CD4-positive, alpha-beta T cell treated with Interleukin-15 for 1 hour (primary cell): ENCODE measurements around the gene RGMA.

Experiments used
- DNase-seq: peaks from one replicate; pipeline ENCODE4 v3.0.0-alpha.2; 2020

RGMA gene, protein sequence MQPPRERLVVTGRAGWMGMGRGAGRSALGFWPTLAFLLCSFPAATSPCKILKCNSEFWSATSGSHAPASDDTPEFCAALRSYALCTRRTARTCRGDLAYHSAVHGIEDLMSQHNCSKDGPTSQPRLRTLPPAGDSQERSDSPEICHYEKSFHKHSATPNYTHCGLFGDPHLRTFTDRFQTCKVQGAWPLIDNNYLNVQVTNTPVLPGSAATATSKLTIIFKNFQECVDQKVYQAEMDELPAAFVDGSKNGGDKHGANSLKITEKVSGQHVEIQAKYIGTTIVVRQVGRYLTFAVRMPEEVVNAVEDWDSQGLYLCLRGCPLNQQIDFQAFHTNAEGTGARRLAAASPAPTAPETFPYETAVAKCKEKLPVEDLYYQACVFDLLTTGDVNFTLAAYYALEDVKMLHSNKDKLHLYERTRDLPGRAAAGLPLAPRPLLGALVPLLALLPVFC

DNA sequence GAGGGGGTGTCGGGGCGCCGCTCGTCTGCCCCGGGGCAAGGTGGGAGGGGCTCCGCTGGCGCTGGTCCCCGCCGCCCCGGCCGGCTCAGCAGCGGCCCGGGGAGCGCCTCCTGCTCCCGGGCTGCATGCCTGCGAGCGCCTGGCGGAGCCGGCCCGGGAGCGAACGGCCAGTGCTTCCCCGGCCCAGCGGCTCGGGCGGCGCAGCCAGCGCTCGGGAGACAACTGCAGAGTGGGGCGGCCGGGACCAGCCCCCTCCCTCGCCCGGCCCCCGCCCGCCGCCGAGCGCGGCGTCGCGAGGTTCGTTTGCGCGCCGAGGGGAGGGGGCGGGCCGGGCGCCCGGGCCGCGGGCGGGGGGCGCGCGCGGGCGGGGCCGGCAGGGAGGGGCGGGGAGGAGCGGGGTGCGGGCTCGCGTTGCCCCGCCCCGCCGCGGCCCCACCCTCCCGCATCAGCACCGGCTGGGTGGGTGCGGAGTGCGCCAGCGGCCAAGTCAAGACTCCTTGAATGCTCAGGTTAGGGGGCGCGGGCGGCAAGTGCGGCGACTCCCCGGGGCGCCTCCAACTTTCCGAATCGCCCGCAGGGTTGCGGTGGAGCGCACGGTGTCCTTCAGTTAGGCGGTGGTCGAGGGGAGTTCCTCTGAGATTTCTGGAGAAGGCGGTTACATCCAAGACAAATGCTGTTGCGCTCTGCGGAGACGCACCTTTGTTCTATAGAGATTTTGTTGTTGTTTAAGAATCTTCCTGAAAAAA, at the start of gene RGMA:
TSS of gene RGMA (minus strand) at position 231 of the 746 bp plus-strand sequence. CDS start 279 bp downstream, outside the sequence.
- no peak for DNase-seq

DNA sequence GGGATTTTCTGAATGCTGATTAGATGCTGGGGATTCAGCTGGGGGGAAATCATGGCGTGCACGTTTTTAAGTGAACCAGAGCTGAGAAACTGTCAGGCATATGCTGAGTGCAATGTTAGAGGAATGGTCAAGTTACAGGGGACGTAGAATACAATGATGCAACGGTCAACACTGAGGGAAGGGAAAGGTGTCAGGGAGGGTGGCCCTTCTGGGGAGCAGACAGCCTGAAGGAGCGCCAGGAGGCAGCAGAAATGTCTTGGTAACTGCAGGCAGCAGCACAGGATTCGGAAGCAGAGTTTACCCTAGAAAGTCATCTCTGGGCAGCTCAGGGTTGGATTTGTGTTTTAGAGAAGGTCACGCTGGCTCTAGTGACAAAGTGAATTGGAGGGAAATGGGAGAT, 47.6 kb upstream of the RGMA start:
- no peak for DNase-seq

DNA sequence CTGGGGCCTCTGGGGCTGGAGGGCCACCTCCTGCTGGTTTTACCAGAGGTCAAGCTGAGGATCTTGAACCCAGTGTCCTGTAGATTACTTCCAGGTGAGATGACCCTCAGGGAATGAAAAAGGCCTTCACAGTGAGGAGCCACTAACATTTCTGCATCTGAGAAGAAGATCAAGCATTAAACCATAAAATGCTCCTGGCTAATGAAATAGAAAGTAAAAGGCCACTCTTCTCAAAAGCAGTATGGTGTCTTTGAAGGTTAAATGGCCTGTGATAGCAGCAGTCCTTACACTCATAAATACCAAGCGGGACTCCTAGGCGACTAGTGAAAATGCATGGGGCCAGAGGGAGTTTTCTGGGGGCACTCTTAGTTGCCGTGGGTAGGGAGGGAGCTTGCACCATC, 47.0 kb upstream of the RGMA start:
- no peak for DNase-seq

DNA sequence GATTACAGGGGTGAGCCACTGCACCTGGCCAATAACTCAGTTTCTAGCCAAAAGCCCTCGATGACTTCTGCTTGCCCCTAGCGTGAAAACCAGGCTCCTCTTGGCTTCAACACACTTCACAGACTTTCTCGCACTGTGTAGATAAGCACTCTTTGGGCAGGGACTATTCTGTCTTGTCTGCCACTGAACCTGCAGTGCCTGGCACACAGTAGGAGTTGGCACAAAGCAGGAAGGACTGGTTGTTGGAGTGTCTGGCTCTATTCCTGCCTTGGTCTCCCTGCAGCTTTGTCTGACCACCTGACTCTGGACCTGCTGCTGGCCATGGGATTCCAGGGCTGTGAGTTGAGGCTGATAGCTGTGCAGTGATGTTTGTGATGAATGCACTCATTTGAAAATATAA, 46.4 kb upstream of the RGMA start:
- no peak for DNase-seq

DNA sequence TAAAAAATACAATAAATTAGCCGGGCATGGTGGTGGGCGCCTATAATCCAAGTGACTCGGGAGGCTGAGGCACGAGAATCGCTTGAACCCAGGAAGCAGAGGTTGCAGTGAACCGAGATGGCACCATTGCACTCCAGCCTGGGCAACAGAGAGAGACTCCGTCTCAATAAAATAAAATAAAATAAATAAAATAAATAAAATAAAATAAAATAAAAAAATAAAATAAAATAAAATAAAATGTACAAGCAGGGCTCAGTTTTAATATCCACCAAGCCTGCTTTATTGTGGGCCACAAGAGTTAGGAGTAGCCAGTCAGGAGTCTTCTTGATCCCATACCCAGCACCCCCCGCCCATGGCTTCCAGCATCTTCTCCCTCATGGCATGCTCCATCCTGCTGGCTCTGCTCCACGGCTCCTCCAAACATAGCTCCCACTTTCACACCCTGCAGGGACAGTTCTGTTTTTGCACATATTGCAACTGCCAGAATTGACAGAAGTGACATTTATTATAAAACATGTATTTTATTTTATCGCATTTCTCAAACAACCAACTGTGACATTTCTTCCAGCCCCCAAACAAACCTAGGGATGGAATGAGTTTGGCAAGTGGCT, 42.6 kb upstream of the RGMA start:
- DNase-seq: no peak

DNA sequence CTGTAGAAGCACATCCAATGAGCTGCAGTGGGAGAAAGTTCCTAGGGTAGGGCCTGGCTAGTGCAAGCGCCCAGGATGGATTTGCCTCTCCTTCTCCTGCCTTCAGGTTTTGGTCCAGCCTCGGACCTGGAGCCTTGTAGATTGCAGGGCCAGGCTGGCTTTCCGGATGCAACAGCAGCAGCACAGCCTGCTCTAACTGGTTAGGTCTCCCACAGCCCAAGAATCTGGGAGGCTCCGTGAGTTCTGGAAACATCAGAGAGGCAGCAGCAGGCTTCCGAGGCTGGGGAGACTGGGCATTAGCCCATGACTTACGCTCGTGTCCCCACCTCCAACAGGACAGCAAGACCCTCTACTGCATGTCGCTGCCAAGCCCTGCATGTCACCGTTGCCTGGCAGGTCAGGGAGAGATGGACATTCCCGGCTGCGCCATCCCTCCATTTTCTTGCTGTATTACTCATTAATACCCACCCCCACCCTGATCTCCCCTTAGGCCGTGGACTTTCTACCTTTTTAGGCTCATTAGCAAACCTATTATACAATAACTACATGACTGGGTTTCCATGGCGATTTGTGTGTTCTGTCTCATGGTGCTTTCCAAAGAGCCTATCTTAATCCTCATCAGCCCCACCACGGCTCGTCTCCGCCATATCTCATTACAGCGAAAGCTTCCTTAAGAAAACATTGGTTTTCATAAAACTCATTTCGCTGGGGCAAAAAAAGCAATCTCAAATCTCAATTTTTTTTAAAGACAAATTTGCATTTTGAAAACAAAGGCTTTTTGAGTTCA, 40.9 kb upstream of the RGMA start:
- DNase-seq: no peak

DNA sequence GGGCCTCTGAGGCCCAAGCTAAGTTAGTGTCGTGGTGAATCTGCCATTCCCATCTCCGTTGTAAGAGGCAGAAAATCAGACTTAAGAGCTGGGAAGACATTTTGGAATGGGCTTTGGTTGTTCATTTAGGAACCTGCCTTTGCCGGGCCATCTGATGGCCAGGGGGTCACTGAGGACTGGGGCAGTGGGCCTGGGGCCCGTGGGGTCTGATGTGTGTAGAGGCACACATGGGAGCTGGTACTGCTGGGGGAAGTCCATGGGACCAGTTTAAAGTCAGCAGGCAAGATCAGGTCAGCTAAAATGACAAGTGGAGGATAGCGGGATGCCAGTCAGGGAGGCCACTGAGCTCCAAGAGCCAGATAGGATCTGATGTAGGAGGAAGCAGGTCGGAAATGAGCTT, 38.3 kb upstream of the RGMA start:
- DNase-seq: no peak

DNA sequence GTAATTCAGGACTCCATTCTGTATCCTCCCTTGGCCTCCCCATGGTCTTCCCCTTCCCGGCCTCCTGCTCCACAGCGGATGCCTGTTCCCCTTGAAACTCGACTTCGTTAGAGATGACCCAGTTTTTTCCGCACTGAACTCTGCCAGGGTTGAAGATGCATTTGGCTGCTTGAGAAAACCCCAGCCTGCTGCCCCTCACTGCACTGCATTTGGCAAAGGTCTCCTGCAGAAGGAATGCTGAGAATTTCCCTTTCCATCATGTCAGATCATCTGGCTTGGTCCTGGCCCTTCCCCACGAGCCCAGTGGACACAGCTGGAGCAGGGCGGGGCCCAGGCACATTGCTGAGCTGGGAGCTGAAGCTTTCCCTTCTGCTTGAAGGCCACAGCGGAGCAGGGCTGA, 37.6 kb upstream of the RGMA start:
- DNase-seq: no peak

DNA sequence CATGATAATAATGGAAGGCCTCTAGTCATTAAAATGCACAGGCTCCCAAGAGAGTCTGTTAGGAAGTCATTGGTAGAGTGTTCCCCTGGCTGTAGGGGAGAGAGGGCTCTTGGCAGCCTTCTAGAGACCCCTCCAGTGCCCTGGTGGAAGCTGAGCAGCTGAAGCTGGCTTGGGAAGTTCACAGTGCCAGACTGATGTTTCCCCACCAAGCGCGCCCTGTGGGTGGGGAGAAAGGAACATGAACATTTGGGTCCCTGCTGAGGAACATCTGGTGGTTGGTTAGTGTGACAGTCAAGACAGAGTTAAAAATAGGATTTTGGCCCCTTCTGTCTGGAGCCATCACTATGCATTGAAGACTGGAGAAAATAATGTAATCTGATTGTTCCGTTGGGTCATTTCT, 37.1 kb upstream of the RGMA start:
- DNase-seq: no peak

DNA sequence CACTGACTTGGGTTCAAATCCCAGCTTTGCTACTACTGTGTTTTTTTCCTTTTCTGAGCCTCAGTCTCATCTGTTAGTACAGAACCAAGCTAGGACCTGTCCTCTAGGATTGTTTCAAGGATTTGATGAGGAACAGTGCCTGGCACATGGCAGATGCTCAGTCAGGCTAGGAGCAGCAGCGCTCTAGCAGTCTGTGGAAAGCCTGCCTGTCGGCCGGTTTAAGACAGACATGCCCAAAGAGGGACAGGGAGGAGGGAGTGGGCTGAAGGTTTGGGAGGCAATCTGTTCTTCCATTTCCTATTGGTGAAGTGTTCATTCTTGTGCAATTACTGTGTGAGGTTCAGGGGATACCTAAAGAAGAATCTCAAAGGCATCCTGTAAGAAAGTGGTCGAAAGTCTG, 35.1 kb upstream of the RGMA start:
- no peak for DNase-seq

DNA sequence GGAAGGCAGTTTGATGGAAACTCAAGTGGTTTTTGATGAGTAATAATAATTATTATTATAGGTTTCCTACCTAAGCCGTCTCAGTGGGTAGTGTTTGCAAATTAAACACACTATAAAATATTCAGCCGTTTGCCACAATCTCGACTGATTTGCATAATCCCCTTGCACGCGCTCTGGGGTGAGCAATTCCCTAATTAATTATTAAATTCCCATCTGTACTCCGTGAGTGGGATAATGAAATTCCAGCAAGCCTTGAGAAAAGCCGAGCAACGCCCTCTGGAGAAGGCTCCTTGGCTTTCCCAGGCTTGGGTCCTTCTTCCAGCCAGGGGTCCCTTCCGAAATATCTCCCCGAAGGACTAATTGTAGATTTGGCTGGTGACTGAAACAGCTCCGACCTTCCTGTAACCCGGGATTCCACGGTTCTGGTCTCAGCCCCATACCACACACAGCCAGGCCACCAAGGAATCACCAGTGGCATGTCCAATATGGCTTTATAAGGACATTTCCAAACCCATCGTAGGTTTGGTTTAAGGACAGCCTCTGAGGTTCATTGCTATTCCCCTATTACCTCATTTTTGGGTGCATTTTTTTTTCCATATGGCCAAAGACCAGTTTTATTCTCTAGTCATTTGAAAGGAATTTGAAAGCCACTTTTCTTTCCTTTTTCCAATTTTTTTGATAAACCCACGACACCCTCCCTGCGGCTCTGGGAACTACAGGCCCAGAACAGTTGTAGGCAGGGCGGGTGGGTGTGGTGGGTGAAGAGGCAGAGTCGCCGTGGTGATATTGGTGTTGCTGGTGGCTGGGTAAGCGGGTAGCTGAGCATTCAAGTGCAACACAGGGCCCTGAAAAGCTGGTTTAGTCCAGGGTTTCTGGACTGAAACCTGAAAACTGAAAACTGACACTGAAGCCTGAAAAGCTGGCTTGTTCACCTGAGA, 33.2 kb upstream of the RGMA start:
- no peak for DNase-seq

DNA sequence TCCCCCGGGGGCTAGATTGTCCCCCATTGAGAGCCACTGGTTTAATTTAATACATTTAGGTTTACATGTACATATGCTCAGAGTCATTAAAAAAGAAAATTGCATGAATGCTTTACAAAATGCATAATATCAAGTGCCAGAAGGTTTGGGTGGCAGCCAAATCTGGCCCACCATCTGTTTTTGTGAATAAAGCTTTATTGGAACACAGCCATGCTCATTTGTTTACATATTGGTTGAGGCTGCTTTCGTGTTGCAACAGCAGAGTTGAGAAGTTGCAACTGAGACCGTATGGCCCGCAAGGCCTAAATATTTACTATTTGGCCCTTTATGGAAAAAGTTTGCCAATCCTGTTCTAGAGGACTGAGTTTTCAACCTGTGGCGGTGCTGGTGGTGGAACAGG, 32.1 kb upstream of the RGMA start:
- no peak for DNase-seq

DNA sequence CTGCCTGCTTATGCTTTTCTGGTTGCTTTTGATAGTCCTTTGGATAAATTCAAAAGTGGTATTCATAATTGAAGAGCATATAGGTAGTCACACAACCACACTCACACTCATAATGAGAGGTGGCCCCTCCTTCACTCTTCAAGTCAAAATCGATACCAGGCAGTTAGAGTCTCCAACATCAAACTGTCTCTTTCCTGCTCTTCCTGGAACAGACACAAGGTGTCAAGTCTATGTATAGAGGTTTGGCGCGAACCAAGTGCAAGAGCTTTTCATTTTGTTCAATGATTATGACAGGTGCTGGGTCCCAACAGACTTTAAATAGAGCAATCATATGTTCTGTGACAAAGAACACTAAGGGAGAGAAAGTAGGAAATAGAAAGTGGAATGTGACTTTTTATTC, 29.9 kb upstream of the RGMA start:
- DNase-seq: no peak

DNA sequence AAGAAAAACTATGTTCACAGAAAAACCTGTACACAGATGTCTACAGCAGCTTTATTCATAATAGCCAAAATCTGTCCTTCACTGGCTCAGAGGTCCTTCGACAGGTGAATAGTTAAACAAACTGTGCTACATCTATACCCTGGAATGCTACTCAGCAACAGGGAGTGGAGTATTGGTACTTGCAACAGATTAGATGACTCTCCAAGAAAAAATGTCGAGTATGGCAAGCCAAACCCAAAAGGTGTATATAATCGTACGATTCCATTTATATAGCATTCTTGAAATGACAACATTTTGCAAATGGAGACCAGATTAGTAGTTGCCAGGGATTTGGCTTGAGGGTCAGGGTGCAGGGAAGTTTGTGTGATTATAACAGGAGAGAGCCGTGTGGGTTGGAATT, 22.4 kb upstream of the RGMA start:
- DNase-seq: no peak

DNA sequence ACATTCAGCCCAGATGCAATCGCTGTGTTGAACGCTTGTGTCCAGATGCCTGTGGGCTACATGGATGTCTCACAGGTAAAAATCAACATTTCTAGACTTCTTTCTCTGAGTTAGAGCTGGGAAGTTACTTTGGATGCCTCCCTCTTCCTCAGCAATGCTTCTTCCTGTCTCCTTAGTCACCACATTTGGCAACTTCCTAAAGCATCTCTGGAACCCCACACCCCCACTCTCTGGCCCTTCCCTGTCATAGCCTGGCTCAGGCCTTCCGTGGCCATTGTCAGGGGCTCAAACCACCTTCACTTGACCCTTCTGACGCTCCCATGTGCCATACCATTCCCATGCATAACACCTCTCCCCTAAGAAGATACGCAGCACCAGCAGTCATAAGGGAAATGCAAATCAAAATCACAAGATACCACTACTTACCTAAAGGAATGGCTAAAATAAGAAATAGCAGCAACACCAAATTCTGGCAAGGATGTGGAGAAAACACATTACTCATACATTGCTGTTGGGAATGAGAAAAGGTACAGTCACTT, 21.6 kb upstream of the RGMA start:
- no peak for DNase-seq

DNA sequence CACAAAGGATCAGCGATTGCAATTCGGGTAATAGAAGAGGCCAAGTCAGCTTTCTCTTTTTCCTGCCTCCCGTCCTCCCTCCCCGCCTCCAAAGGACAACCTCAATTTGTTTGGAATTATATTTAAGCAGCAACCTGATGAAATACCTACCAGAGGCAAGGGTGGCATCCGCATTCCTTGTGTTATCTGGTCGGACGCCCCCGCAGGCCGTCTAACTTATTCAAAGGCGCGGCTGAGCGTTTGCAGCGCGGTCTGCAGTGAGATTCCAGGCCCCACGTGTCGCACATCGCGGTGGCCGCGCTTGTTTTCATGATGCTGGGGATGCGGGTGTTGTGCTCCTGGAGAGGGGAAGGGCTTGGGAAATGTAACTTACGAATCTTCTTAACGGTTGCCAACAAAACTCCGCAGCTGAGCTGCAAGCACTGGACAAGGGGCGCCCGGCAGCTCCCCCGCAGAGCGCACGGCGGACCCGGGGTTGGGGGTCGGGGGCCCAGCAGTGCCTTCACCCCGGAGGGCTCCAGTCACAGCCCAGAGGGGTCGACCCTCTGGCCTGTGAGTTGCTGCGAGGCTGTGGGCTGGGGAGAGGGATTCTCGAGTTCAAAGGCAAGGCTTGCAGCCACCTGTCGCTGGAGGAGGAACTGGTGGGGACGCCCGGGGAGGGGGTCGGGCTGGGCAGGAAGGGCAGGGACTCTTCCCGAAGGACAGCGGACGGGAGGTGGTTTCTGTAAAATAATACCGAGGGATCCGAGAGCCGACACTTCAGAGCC, 20.5 kb upstream of the RGMA start:
- no peak for DNase-seq

DNA sequence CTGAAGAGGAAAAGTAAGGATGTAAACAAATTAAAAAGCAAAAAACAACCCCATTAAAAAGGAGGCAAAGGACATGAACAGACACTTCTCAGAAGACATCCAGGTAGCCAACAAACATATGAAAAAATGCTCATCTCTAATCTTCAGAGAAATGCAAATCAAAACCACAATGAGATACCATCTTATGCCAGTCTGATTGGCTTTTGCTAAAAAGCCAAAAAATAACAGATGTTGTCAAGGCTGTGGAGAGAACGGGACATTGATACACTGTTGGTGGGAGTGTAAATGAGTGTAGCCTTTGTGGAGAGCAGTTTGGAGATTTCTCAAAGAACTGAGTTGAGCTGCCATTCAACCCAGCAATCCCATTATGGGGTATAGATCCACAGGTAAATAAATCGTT, 18.6 kb upstream of the RGMA start:
- DNase-seq: no peak

DNA sequence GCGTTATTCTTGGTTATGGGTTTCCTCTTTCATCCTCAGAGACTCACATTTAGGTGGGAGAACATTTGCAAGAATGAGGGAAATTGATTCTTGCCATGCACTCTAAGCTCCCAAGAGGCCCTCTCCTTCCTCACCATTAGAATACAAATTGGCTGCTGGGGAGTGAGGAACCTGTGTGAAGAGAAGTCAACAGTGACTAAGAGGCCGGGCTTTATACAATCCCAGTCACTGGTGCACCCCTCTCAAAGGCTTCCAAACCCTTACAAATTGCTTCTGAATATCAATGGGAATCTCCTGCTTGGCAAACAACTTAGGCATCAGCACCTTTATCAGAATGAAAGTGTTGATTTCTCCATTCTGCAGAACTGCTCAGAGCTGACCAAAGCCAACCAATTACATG, 16.5 kb upstream of the RGMA start:
- no peak for DNase-seq

DNA sequence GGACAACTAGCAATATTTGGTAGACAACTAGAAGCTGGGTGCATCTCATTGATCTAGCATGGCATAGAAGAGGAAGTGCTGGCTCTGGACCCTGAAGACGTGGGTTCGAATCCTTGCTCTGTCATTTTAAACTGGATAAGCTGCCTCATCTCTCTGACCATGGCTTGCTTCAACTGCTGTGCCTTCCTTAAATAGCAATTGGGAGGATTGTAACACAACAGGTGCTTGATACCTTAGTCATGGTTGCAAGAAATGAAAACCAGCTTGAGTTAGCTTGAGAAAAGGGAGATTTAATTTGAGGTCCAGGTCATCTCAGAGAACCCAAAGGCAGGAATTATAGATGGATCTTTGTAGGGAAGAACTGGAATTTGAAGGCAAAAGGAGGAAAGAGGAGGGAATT, 14.8 kb upstream of the RGMA start:
- DNase-seq: no peak

DNA sequence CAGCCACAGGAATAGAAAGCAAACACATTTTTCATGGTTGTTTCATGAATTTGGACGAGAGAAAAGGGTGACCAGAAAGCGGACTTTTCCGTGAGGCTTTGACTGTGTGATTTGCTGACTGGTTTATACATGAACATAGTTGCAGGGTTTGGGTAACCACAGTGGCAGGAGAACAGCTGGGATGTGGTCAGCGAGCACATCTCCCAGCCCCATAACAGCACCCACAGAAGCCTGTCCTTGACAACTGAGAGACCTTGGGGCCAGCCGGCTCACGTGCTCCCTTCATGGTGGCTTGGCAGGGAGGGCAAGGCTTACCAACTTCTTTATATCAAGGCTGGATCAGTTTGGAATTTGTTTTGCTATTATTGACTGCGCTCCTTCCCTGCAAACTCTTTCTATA, 13.2 kb upstream of the RGMA start:
- no peak for DNase-seq

DNA sequence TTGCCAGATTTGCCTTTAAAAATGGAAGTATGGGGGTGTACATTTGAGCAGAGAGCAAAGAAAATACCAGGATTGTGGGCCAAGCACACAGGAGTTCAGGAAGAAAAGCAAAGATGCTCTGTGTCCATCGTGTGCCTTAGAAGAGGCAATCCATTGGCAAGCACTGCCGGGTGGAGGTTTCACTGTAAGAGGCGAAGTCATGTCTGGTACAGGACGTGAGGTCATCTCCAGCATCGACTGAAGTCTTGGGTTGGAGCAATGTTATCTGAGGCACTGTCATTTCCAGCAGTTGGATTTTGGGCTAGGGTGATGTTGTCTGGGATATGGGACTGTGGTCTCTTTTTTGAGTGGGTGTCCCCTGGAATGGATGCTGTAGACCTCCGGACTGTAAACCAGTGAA, 4.8 kb upstream of the RGMA start:
- DNase-seq: no peak
